GM23338 (cell line): ENCODE data around the gene MVB12B.

Experiments
- CTCF ChIP-seq, 2 experiments: fragments of 200-600 bp in 1 of 2; sonication (generic) in 1 of 2; conservative IDR thresholded peaks; 2 replicates each; pipeline versions ENCODE4 v1.5.1 to v1.6.1; 2016 to 2017; ENCODE audit warnings: antibody characterized with exemption in 2 of 2, low read depth in 2 of 2, mild to moderate bottlenecking in 2 of 2, moderate library complexity in 1 of 2
- EZH2 ChIP-seq: fragments of 200-600 bp; sonication (generic); IDR thresholded peaks from one replicate; pipeline ENCODE4 v1.8.0; 2017; ENCODE audit warnings: antibody characterized with exemption, mild to moderate bottlenecking, low read depth; ENCODE audit not compliant: unreplicated experiment
- EZH2phosphoT487 ChIP-seq: fragments of 200-600 bp; sonication (generic); IDR thresholded peaks from one replicate; pipeline ENCODE4 v1.8.1; 2018; ENCODE audit warnings: antibody characterized with exemption; ENCODE audit not compliant: unreplicated experiment
- NANOG ChIP-seq: IDR thresholded peaks from 2 replicates; pipeline ENCODE4 v1.6.1; 2016; ENCODE audit warnings: antibody characterized with exemption, borderline replicate concordance
- REST ChIP-seq: IDR thresholded peaks from one replicate; pipeline ENCODE4 v1.6.1; 2018; ENCODE audit warnings: antibody characterized with exemption; ENCODE audit not compliant: unreplicated experiment
- ZNF331 ChIP-seq: fragments of 250-450 bp; sonication (Bioruptor Pico); IDR thresholded peaks from 2 replicates; pipeline ENCODE4 v1.5.0; 2020; ENCODE audit warnings: low read depth, mild to moderate bottlenecking, moderate library complexity

GRCh38 chr9:126457890-126458289 is 131.3 kb downstream of the MVB12B start:
- no peak for TF ChIP-seq CTCF (conservative IDR thresholded peaks at IDR 0.05; ENCODE audit: low read depth in 2 of 2)
- no peak for TF ChIP-seq REST
- TF ChIP-seq EZH2phosphoT487 = no peak
- no peak for TF ChIP-seq EZH2
- no peak for TF ChIP-seq NANOG
- TF ChIP-seq ZNF331 (CRISPR knock-in tag) = no peak
